Endothelial cell of umbilical vein (primary cell): ENCODE results near the gene KMT5B.

Experiments used
- EZH2 ChIP-seq: IDR thresholded peaks from 2 replicates; pipeline ENCODE4 v1.6.1; 2012; ENCODE audit warnings: borderline replicate concordance, low read depth, mild to moderate bottlenecking, moderate library complexity, low read length, inconsistent platforms; ENCODE audit not compliant: severe bottlenecking
- FOS ChIP-seq: IDR thresholded peaks from 2 replicates; pipeline ENCODE4 v1.6.1; 2011; ENCODE audit warnings: mild to moderate bottlenecking, low read length, moderate library complexity, borderline replicate concordance; ENCODE audit not compliant: insufficient read depth
- GATA2 ChIP-seq: IDR thresholded peaks from 2 replicates; pipeline ENCODE4 v1.7.0; 2011; ENCODE audit warnings: low read depth, mild to moderate bottlenecking, moderate library complexity, mixed read lengths, low read length; ENCODE audit not compliant: insufficient read length, insufficient read depth
- JUN ChIP-seq: IDR thresholded peaks from 2 replicates; pipeline ENCODE4 v1.6.1; 2011; ENCODE audit warnings: borderline replicate concordance, low read depth; ENCODE audit not compliant: insufficient read length, insufficient read depth
- POLR2A ChIP-seq: IDR thresholded peaks from 2 replicates; pipeline ENCODE4 v1.6.1; 2012; ENCODE audit warnings: low read depth, mild to moderate bottlenecking, control low read depth, low read length
- POLR2AphosphoS5 ChIP-seq: IDR thresholded peaks from 2 replicates; pipeline ENCODE4 v1.6.1; 2012; ENCODE audit warnings: low read depth, mild to moderate bottlenecking, control low read depth, low read length, moderate library complexity; ENCODE audit not compliant: insufficient read depth
- TF ChIP-seq, protein P1 (sequence below), 2 donors: IDR thresholded peaks; 1 replicate in 1 of 2; 2 replicates in 1 of 2; pipeline ENCODE4 v1.5.1; 2011; ENCODE audit warnings: low read length in 2 of 2, mild to moderate bottlenecking in 2 of 2, moderate library complexity in 2 of 2, control low read depth in 1 of 2, inconsistent platforms in 1 of 2, low read depth in 1 of 2; ENCODE audit not compliant: insufficient read depth in 1 of 2; ENCODE audit errors: extremely low read depth in 1 of 2
- TF ChIP-seq, protein P2 (sequence below): IDR thresholded peaks from 2 replicates; pipeline ENCODE4 v1.6.1; 2011; ENCODE audit not compliant: insufficient read depth, insufficient read length

GRCh38 chr11:68107689-68108088, 105.4 kb downstream of the KMT5B start:
- TF ChIP-seq, protein P1, sequence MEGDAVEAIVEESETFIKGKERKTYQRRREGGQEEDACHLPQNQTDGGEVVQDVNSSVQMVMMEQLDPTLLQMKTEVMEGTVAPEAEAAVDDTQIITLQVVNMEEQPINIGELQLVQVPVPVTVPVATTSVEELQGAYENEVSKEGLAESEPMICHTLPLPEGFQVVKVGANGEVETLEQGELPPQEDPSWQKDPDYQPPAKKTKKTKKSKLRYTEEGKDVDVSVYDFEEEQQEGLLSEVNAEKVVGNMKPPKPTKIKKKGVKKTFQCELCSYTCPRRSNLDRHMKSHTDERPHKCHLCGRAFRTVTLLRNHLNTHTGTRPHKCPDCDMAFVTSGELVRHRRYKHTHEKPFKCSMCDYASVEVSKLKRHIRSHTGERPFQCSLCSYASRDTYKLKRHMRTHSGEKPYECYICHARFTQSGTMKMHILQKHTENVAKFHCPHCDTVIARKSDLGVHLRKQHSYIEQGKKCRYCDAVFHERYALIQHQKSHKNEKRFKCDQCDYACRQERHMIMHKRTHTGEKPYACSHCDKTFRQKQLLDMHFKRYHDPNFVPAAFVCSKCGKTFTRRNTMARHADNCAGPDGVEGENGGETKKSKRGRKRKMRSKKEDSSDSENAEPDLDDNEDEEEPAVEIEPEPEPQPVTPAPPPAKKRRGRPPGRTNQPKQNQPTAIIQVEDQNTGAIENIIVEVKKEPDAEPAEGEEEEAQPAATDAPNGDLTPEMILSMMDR (IDR thresholded peaks at IDR 0.05; ENCODE audit: extremely low read depth in 1 of 2, insufficient read depth in 1 of 2, low read depth in 1 of 2, low read length in 2 of 2), result no peak
- TF ChIP-seq EZH2, result no peak
- no peak for TF ChIP-seq POLR2A
- TF ChIP-seq JUN, result no peak
- TF ChIP-seq, protein P2, sequence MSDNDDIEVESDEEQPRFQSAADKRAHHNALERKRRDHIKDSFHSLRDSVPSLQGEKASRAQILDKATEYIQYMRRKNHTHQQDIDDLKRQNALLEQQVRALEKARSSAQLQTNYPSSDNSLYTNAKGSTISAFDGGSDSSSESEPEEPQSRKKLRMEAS, result no peak
- no peak for TF ChIP-seq POLR2AphosphoS5
- TF ChIP-seq FOS, result no peak
- TF ChIP-seq GATA2, result no peak
